ENCODE results near the gene CDKN2C.

DNA sequence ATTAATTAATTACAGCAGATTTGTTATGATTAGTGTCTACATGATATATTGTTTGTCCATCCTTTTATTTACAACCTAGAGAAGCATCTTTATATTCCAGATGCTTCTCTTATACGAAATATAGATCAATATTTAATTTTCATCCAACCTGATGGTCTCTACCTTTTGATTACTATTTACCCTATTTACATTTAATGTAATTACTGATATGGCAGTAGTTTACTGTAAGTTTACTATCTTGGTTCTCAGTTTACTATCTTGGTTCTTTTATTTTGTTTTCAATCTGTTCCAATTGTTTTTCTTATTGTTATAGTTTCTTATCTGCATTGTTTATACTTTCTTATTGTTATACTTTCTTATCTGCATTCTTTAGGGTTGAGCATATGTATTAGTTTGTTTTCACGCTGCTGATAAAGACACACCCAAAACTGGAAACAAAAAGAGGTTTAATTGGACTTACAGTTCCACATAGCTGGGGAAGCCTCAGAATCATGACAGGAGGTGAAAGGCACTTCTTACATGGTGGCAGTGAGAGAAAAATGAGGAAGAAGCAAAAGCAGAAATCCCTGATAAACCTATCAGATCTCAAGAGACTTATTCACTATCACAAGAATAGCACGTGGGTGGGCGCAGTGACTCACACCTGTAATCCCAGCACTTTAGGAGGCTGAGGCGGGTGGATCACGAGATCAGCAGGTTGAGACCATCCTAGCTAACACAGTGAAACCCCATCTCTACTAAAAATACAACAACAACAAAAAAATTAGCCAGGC lies 38.9 kb upstream of the CDKN2C start:
- TF ChIP-seq POLR2A (IDR thresholded peaks at IDR 0.05) (no peak), POLR2AphosphoS5 (IDR thresholded peaks at IDR 0.05) (no peak)

Data from suprapubic skin (tissue), 4 donors.